T-helper 1 cell treated with Interleukin-12 subunit alpha and Interleukin-12 subunit beta and Interleukin-4 antibody, amounts not matched to agents 30 μg/mL and 1 μg/mL, for 36 hours (primary cell): Measurements from ENCODE around the gene NUPR1.
"Not testable (repeated sequence)": the region's sequence is repeated elsewhere in the genome, so short reads cannot be mapped to it uniquely, and the experiment has no call there.

Experiments
- H3K27ac Mint-ChIP-seq: one replicate; pipeline ENCODE4 v1.8.0; 2021; ENCODE audit warnings: mild to moderate bottlenecking, mixed read lengths
- H3K27me3 Mint-ChIP-seq: one replicate; pipeline ENCODE4 v1.8.0; 2021; ENCODE audit warnings: low read depth, mixed read lengths
- H3K36me3 Mint-ChIP-seq: one replicate; pipeline ENCODE4 v1.8.0; 2021; ENCODE audit warnings: low read depth, mixed read lengths
- H3K4me1 Mint-ChIP-seq: one replicate; pipeline ENCODE4 v1.8.0; 2021; ENCODE audit warnings: low read depth, mixed read lengths
- H3K4me3 Mint-ChIP-seq: one replicate; pipeline ENCODE4 v1.8.0; 2021; ENCODE audit warnings: mild to moderate bottlenecking, moderate library complexity, mixed read lengths
- H3K9me3 Mint-ChIP-seq: one replicate; pipeline ENCODE4 v1.8.0; 2021; ENCODE audit warnings: mixed read lengths

The NUPR1 gene

DNA sequence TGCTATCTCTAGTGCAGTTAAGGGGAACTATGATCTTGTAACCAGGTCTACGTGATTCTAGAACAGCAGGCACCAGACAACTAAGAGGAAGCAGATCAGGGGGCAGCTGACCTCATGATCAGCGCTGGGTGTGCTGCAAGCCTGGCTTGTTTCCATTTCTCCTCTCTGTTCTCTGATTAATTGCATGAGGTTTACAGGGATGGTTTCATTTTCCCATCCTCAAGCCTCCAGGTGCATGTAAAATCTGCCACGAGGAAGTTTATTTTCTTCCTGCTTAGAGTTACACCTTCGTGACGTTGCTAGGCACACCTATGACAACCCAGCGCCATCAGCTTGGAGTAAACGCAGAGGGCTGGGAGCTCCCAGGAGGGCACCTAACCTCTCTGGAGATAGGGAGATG lies 4.3 kb upstream of the NUPR1 start:
- H3K4me3 Mint-ChIP-seq = no peak overlapping the region
- H3K4me1 Mint-ChIP-seq = no peaks in the 10 kb centered on the region
- no peak overlapping the region for H3K27ac Mint-ChIP-seq
- H3K36me3 Mint-ChIP-seq = no peaks in the 10 kb centered on the region
- peaks cover 4% of the 10 kb centered on the region for H3K27me3 Mint-ChIP-seq
- no peaks in the 10 kb centered on the region for H3K9me3 Mint-ChIP-seq

DNA sequence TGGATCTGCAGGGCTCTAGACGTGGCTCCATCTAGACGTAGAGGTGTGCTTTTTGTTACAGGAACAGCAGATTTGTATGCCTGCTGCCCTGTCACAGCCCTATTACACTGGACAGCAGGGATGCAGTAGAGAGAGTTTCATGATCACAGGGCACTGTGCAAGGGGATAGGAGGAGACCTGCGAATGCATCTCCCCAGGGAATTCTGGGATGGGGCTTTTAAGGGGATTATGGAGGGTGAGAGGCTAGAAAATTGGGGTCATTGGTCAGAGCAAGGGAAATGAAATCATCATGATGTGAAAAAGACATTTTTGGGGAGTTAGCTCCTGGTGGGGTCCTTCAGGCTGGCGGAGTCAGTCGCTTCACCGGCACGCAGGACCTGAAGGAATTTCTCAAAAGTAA lies 3.9 kb upstream of the NUPR1 start:
- Mint-ChIP-seq H3K9me3 (no peaks in the 10 kb centered on the region), H3K4me1 (no peaks in the 10 kb centered on the region), H3K36me3 (no peaks in the 10 kb centered on the region), H3K27ac (no peak overlapping the region), H3K27me3 (peaks cover 4% of the 10 kb centered on the region), H3K4me3 (no peak overlapping the region)

DNA sequence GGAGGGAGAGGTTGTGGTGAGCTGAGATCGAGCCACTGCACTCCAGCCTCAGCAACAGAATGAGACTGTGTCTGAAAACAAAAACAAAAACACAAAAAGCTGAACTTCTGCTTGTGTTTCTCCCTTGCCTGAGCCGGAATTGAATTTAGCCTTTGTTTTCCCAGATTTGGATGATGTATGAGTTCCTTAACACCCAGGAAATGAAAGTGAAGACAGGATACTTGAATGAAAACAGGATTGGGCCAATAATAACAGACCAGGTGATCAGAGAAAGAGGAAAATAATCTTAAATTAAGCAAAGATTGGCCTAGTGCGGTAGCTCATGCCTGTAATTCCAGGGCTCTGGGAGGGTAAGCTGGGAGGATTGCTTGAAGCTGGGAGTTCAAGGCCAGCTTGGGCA lies 1.6 kb upstream of the NUPR1 start:
- Mint-ChIP-seq H3K9me3 (no peaks in the 10 kb centered on the region), H3K36me3 (no peaks in the 10 kb centered on the region), H3K27ac (no peak overlapping the region), H3K4me1 (peaks cover 2% of the 10 kb centered on the region), H3K27me3 (peaks cover 4% of the 10 kb centered on the region), H3K4me3 (no peak overlapping the region)

DNA sequence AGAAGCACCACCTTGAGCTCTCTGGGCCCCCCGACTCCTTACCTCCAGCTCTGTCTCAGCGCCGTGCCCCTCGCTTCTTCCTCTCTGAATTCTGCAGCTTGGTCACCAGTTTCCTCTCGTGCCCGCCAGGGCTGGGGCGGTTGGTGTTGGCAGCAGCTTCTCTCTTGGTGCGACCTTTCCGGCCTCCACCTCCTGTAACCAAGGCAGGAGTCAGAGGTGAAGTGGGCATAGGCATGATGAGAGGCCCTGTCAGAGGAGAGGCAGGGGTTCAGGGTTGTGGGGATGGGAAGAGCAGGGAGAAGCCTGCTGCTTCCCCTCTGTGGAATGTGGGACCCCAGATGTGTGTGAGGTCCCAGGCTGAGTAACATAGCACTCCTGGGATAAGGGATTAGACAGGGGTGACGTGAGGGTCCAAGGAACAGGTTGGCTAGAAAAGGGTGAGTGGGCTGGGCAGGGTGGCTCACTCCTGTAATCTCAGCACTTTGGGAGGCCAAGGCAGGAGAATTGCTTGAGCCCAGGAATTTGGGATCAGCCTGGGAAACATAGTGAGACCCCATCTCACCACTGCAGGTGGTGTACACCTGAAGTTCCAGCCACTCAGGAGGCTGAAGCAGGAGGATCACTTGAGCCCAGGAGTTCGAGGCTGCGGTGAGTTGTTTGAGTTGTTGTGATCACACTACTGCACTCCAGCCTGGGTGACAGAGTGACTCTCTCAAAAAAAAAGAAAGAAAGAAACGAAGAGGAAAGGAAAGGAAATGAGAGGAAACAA lies 626 bp downstream of the NUPR1 start:
- Mint-ChIP-seq H3K27ac (no peak overlapping the region), H3K4me3 (no peak overlapping the region), H3K9me3 (no peaks in the 10 kb centered on the region), H3K4me1 (peaks cover 15% of the 10 kb centered on the region), H3K27me3 (peaks cover 4% of the 10 kb centered on the region), H3K36me3 (no peaks in the 10 kb centered on the region)

DNA sequence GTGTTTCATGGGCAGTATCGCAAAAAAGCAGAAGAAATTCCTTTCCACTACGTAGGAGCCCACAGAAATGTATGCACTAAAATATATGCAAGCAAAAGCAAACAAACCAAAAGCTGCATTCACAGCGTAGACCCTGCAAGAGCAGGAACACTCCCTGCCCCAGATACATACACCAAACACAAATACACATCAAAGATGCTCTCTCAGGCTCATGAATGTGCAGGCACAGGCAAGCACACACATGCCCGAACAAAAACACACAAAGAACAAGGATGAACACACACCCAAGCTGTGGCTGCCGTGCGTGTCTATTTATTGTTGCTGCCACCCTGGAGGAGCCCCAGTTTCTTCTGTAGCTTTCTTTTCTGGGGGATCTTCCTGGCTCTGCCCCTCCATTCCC lies 1.7 kb downstream of the NUPR1 start:
- no peaks in the 10 kb centered on the region for H3K27me3 Mint-ChIP-seq
- H3K4me3 Mint-ChIP-seq = no peak overlapping the region
- H3K4me1 Mint-ChIP-seq = peaks cover 15% of the 10 kb centered on the region
- H3K27ac Mint-ChIP-seq = no peak overlapping the region
- no peaks in the 10 kb centered on the region for H3K36me3 Mint-ChIP-seq
- H3K9me3 Mint-ChIP-seq = no peaks in the 10 kb centered on the region

DNA sequence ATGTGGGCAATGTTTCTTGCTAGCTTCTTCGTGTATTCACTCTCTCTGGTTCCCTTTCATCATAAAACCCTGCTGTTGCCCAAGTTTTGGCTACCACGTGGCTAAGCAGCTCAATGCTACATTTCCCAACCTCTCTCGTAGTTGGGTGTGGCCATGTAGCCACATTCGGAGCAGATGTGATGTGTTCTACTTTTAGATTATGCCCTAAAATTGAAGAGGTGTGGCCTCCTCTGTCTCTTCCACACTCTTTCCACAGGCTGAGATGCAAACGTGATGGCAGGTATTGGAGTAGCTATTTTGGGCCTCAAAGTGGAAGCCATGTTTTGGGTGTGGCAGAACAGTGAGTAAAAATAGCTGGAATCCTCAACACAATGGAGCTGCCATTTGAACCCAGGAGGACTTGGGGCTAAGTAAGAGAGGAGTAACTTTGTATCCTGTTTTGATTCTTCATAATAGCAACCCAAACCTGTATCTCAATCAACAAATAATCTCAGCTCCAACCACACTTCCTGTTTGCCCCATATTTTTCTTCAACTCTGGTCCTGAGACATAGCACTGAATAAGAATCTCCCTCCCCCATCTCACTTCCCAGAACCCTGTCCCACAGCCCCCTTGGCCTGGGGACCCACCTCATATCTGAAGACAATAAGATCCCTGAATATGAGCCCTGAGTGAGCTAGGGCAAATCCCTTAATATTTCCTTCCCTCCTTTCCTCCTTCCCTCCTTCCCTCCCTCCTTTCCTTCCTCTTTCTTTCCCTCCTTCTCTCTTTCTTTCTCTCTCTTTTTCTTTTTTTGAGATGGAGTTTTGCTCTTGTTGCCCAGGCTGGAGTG lies 4.0 kb downstream of the NUPR1 start:
- Mint-ChIP-seq H3K27me3 (no peaks in the 10 kb centered on the region), H3K9me3 (no peaks in the 10 kb centered on the region), H3K27ac (peak overlapping the region; percentile 70), H3K4me1 (peaks cover 16% of the 10 kb centered on the region), H3K4me3 (no peak overlapping the region), H3K36me3 (no peaks in the 10 kb centered on the region)

DNA sequence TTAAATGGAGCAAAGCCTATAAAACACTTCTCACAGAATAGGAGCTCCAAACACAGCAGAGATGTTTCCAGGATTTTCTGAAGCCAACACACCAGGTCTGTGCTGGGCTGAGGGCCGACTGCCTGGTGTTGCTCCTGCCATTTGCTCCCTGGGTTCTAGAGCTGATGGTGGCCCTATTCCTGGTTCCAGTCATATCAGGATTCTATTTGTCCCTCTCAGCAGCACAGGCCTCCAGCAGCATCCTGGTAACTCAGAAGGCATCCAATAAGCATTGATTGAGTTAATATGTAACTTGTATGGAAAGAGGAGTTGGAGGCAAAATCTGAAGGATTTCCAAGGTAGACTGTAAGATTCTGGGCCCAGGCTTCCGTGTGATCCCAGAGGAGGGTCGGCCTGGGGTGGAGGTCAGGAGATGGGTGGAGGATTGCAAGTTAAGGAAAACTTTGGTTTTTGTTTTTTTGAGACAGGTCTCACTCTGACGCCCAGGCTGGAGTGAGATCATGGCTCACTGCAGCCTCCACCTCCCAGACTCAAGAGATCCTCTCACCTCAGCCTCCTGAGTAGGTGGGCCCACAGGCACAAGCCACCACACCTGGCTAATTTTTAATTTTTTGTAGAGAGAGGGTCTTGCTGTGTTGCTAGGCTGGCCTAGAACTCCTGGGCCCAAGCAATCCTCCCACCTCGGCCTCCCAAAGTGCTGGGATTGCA lies 5.7 kb downstream of the NUPR1 start:
- no peak overlapping the region for H3K4me3 Mint-ChIP-seq
- H3K27ac Mint-ChIP-seq = peak overlapping the region; percentile 39

DNA sequence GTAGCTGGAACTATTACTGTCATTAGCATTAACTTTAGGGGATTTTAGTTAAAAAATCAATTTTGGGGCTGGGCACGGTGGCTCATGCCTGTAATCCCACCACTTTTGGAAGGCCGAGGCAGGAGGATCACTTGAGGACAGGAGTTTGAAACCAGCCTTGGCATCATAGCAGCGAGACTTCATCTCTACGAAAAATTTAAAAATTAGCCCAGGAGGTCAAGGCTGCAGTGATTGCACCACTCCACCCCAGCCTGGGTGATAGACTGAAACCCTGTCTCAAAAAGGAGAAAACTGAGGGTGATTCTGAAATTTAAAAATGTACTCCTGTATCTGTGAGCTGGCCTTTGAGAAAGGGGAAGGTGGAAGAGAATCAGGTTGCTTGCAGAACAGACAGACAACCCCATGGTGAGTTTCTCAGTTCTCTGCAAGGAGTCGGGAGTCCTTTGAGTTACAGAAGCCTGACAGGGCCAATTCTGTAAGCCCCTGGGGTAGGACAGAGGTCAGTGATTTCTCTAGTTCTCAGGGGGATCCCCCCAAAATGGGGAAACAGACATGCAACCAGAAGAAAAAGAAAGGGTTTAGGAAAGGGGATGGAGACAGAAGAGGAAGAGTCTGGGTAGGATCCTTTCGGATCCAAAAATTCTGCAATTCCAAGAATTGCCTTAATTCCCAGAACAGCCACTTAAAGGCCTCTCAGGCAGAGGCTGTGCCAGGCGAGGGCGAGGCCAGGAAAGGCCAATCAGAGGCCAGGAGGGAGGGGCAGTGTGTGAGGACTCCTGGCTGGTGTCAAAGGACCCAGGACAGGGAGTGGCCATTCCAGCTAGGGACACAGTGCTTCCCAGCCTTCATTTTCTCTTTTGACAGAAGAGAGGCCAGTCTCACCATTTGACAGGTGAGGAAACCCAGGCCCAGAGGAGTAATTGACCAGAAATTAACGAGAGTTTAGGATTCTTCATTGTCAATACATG lies 6.7 kb downstream of the NUPR1 start:
- H3K9me3 Mint-ChIP-seq = no peaks in the 10 kb centered on the region
- H3K27me3 Mint-ChIP-seq = no peaks in the 10 kb centered on the region

More for the DNA sequence above, 5.7 kb downstream of the NUPR1 start:
- H3K27me3 Mint-ChIP-seq = no peaks in the 10 kb centered on the region
- peaks cover 16% of the 10 kb centered on the region for H3K4me1 Mint-ChIP-seq
- H3K36me3 Mint-ChIP-seq = no peaks in the 10 kb centered on the region
- H3K9me3 Mint-ChIP-seq = no peaks in the 10 kb centered on the region

DNA sequence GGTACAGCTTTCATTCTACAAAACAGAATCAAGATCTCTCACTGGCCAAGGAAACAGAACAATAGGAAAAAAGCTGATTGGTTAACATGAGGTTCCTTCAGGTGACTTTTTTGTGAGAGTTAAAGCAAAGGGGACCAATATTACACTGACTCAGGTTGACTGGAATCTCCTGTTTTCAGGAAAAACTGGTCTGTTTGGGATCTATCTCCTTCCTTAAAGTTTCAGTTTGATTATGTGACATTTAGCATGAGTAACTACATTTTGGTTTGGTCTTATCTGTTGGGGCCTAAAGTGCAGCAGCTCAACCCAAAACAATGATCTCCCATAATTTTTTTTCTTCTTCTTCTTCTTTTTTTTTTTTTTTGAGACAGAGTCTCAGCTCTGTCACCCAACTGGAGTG lies 9.7 kb downstream of the NUPR1 start:
- Mint-ChIP-seq H3K27ac (no peak overlapping the region), H3K36me3 (no peaks in the 10 kb centered on the region), H3K27me3 (peaks cover 8% of the 10 kb centered on the region), H3K4me3 (no peak overlapping the region), H3K4me1 (peaks cover 3% of the 10 kb centered on the region), H3K9me3 (no peaks in the 10 kb centered on the region)

More for the DNA sequence above, 6.7 kb downstream of the NUPR1 start:
- Mint-ChIP-seq H3K27ac (no peak overlapping the region), H3K4me1 (peaks cover 16% of the 10 kb centered on the region), H3K36me3 (no peaks in the 10 kb centered on the region), H3K4me3 (no peak overlapping the region)

DNA sequence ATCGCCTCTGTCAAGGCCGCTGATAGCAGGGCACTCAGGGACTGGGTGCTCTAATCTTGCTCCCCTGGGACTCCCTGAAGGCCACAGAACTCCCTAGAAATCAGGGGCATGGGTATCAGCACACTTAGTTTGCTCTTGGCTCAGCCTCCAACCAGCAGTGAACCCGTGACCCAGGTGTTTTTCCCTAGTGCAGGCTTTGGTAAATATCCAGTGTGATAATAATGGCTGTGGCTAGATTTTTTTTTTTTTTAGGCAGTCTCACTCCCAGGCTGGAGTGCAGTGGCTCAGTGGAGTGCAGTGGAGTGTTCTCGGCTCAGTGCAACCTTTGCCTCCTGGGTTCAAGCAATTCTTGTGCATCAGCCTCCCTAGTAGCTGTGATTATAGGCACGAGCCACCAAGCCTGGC lies 10.3 kb downstream of the NUPR1 start:
- no peaks in the 10 kb centered on the region for H3K36me3 Mint-ChIP-seq
- no peak overlapping the region for H3K27ac Mint-ChIP-seq
- H3K27me3 Mint-ChIP-seq = peaks cover 8% of the 10 kb centered on the region
- peaks cover 1% of the 10 kb centered on the region for H3K4me1 Mint-ChIP-seq
- H3K4me3 Mint-ChIP-seq = no peak overlapping the region
- H3K9me3 Mint-ChIP-seq = no peaks in the 10 kb centered on the region

DNA sequence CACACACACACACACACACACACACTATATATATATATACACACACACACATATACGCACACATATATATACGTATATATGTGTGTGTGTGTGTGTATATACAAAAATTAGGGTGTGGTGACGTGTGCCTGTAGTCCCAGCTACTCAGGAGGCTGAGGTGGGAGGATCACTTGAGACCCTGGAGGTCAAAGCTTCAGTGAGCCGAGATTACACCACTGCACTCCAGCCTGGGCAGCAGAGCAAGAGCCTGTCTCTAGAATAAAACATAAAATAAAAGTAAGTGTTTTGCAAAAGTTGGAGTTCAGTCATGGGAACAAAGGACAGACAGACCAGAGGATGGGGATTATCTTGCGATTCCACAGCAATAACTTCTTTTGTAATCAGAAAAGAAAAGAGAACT lies 10.8 kb downstream of the NUPR1 start:
- H3K27ac Mint-ChIP-seq = no peak overlapping the region
- peaks cover 1% of the 10 kb centered on the region for H3K4me1 Mint-ChIP-seq
- H3K9me3 Mint-ChIP-seq = no peaks in the 10 kb centered on the region
- peaks cover 8% of the 10 kb centered on the region for H3K27me3 Mint-ChIP-seq
- no peak overlapping the region for H3K4me3 Mint-ChIP-seq
- H3K36me3 Mint-ChIP-seq = no peaks in the 10 kb centered on the region

DNA sequence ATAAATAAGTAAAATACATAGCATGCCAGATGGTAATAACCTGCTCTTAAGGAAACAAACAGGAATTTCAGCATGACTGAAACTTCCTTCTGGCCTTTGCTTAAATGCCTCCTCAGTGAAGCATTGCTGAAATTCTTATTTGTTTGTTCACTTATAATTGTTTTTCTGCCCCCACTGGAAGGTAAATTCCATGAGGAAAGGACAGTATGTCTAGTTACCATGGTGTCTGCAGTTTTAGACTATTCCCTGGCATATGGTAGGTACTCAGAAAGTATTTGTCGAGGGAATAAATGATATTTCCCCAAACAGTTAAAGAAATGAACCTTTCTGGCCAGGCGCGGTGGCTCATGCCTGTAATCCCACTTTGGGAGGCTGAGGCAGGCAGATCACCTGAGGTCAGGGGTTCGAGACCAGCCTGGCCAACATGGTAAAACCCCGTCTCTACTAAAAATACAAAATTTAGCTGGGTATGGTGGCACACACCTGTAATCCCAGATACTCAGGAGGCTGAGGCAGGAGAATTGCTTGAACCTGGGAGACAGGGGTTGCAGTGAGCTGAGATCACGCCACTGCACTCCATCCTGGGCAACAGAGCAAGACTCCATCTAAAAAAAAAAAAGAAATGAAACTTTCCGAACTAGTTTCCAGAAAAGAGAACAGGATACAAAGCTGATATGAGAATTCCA lies 11.5 kb downstream of the NUPR1 start:
- H3K36me3 Mint-ChIP-seq = not testable (repeated sequence)

DNA sequence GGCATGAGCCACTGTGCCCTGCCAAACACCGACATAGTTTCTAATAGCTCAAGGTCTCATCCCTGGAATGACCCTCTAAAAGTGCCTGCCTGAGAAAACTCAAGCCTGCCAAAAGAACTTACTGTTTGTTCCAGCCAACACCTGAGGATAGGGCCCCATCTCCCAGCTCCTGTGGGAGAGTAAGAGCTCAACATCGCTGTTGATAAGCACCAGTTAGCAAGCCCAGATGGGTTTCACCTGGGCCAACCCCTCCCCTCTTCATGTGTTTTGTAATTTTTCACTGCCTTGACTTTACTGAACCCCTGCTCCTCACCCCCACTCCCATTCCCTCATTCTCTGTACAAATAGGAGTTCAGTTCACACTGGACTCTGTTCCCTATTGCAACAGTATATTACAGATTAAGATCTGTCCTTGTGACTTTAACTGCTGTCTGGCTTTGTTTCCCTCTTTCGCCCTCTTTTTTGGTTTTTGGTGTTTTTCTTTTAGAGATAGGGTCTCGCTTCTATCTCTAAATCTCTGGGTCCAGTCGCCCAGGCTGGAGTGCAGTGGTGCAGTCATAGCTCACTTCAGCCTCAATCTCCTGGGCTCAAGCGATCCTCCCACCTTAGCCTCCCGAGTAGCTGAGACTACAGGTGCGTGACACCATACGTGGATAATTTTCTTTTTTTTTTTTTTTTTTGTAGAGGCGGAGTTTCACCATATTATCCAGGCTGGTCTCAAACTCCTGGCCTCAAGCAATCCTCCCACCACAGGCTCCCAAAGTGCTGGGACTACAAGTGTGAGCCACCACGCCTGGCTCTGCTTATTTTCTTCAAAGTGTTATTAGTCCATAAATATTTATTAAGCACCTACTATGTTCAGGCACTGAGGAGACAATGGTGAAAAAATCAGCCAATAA lies 12.3 kb downstream of the NUPR1 start:
- Mint-ChIP-seq H3K4me3 (no peak overlapping the region), H3K27me3 (peaks cover 8% of the 10 kb centered on the region), H3K27ac (no peak overlapping the region), H3K36me3 (no peaks in the 10 kb centered on the region), H3K9me3 (no peaks in the 10 kb centered on the region), H3K4me1 (no peaks in the 10 kb centered on the region)

More for the DNA sequence above, 11.5 kb downstream of the NUPR1 start:
- not testable (repeated sequence) for H3K9me3 Mint-ChIP-seq, H3K27ac Mint-ChIP-seq, H3K27me3 Mint-ChIP-seq, H3K4me1 Mint-ChIP-seq, H3K4me3 Mint-ChIP-seq
